GM21367 (cell line): Measurements from ENCODE around the gene KYNU.
"Not testable (repeated sequence)": the region's sequence is repeated elsewhere in the genome, so short reads cannot be mapped to it uniquely, and the experiment has no call there.

Experiments
- ATAC-seq: cut with Tn5 transposase; IDR thresholded peaks from one replicate; pipeline ENCODE4 v1.9.1; 2021; ENCODE audit not compliant: unreplicated experiment

KYNU gene

DNA sequence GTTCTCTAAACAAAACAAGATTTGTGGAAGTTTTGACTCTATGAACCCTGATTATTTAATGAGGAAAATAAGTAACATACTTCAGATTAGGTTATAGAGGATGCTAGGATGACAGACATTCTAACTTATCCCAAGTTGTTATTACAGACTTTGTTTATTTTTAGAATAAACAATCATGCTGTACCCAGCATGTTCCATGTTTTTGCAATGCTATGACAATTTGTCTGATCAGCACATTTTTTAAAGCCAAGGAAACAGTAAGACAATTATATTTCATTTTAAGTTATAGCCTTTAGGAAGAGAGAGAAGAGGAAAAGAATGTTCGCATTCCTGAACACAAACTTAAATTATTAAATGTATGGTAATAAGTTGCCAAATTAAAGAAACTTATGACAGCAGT is 119.8 kb downstream of the KYNU start:
- no peak for ATAC-seq

DNA sequence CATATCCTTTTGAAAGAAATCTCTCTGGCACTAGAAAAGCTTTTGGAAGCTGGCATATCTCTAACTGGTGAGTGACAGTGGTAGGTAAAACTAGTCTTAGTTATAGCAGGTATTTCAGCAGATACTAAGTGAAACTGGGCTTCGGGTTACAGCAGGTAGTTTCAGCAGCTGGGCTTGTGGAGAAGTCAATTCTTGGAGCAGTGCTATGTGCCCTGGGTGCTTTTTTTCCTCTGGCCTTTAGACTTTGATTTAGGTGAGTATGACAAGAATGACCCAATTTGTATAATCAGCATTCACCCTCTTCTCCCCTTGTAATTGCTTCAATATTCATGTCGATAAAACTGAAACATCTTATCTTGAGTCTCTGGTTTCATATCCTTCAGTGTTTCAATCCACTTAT is 123.1 kb downstream of the KYNU start:
- ATAC-seq = no peak

DNA sequence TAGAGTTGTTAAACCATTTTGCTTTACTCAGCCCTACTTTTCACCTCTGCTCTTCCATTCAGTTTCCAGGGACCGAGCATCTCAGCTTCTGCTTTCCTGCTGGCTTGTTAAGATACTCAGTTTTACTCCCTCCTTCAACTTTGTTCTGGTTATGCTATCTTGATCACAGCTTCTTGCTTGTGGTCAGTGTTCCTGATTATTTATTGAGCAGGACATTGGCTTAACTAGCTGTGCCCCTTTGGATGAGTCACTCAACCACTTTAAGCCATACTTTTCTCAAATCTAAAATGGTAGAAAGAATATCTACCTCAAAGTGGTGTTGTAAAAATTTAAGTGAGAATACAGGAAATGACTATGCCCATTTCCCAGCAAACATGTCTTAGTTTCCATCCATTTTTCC is 124.0 kb downstream of the KYNU start:
- ATAC-seq = no peak

DNA sequence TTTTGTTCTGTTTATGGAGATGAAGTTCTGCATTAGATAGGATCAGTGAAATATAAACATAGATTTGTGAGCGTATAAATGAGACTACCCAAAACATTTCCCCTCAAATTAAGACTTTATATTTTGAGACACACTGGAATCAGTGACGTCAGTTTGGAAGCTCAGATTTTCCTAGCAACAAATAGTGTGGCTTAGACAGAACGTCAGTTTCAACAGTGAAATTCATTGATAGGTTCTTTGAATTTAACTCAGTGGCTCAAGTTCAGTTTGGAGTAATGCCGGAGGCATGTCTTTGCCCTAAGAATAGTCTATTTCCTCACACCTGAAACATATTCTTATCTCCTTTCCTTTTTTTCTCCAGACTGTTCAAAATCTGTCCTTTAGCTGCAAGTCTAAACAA is 138.2 kb downstream of the KYNU start:
- ATAC-seq = no peak

DNA sequence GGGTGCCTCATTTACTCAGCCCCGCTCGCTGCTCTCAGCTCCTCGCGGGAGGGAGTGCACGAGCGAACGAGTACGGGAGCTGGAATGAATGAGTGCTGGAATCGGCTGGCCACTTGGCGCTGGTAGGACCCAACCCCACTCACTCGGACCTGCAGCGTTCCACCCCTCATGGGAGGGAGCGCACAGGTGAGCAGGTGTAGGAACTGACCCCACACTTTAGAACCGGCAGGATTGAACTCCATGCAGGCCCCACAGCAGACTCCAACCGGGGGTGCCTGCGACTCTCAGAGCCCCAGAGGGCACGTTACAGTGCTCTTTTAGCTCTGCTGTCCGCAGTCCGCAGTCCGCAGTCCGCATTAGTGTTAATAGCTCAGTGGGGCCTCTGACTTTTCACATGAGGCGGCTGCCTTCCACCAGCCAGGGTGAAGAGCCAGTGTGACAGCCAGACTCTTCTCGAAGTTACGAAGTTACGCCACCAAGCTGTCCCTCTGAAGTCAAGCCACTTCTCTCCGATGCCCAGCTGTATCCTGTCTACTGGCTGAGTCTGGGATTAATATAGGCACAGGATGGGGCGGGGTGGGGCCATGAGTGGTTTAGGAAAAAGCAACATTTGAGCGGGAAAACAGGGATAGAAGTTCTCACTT is 149.1 kb downstream of the KYNU start:
- ATAC-seq = no peak

DNA sequence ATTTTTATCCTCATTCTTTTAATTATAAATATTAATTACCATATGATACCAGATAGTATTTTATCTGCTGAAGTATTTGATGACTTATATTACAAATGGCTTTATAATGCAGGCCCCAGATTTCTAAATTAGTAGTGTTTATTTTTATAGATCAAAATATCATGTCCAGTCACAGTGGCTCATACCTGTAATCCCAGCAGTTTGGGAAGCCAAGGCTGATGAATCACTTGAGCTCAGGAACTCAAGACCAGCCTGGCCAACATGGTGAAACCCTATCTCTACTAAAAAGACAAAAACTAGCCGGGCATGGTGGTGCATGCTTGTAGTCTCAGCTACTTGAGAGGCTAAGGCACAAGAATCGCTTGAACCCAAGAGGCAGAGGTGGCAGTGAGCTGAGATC is 151.7 kb downstream of the KYNU start:
- no peak for ATAC-seq

DNA sequence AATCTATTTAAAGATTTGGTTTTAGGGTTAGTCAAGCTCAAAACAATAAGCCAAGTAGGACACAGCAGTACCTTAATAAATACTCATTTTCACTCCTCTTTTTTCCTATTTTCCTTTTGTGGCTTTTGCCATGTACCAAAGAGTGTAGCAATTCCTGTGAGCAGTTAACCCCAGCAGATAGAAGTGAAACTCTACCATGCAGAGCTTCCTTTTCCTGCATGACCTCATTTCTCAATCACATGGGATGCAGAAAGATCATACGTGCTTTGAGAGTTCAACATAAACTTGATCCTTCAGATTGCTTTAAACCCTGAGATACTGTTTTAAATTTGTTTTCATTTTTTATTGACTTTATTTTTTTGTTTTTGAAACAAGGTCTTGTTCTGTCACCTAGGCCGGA is 152.7 kb downstream of the KYNU start:
- ATAC-seq = no peak

DNA sequence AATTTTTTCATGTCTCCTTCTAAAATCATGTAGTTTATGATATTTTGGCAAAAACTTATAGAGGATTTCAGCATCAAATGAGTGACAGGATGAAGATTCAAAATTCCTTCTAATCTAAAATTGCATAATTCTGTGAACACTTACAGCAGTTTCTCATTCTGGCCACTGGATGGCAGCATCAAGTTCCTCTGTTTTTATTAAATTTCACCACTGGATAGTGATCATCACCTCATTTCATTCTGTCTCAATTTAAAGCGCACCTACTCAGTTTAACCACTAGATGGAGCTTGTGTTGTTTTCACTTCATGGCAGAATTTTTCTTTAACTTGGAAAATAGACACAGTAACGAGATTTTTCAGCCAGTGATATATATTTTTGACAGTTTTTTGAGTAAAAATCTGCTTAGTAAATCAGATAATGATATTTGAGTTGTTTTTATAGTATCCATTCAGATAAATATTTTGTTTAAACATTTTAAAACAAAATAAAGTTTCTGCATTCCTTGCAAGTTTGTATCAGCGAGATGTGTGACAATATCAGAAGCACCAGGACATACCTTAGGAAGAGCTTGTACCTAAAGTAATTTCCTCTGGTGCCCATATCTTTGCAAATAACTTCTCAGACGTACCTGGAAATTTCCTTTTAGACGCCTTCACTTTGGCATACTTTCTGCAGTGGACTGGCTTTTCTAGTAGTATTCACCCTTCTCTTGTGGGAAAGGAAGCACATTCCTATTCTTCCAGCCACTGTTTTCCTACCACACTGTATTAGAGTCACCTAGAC is 157.0 kb downstream of the KYNU start:
- peak; percentile 91 for ATAC-seq

DNA sequence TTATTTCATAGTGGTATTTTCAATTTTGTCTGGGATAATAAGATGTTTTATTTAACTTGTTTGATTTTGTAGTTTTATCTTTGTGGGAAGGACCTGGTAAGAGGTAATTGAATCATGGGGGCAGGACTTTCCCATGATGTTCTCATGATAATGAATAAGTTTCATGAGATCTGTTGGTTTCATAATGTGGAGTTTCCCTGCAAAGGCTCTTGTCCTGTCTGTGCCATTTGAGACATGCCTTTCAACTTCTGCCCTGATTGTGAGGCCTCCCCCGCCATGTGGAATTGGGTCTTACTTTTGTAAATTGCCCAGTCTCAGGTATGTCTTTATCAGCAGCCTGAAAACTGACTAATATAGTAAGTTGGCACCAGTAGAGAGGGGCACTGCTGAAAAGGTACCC is 174.0 kb downstream of the KYNU start:
- ATAC-seq = no peak

DNA sequence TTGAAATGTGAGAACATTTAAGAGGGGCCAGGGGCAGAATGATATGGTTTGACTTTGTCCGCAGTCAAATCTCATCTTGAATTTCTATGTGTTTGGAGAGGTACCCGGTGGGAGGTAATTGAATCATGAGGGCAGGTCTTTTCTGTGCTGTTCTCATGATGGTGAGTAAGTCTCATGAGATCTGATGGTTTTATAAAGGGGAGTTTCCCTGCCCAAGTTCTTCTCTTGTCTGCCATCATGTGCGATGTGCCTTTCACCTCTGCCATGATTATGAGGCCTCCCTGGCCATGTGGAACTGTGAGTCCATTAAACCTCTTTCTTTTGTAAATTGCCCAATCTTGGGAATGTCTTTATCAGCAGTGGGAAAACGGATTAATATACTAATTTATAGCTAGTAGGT is 176.0 kb downstream of the KYNU start:
- ATAC-seq = not testable (repeated sequence)

DNA sequence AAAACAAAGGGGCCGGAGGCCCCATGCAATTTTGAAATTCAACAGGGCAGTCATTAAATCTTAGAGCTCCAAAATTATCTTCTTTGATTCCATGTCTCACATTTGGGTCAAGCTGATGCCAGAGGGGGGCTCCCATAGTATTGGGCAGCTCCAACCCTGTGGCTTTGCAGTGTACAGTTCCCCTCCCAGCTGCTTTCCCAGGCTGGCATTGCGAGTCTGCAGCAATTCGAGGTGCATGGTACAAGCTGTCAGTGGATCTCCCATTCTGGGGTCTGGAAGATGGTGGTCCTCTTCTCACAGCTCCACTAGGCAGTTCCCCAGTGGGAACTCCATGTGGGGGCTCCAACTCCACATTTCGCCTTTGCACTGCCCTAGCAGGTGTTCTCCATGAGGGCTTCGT is 179.1 kb downstream of the KYNU start:
- no peak for ATAC-seq

DNA sequence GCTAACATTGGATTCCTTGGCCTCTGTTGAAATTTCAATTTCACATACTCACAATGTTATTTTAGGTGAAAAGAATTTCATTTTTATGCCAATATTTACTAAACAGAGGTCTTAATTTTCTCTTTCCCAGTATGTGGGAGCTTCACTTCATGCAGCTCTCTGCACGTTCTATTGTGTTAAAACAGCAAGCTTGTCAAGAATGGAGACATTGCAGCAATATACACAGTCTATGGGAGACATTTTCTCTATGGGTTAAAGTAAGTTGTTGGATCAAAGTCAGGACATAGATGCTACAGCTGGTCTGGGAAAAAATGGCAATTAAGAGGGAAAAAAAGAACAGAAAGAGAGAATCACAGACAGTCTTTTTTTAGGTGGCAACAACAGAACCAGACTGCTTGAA is 181.4 kb downstream of the KYNU start:
- no peak for ATAC-seq

DNA sequence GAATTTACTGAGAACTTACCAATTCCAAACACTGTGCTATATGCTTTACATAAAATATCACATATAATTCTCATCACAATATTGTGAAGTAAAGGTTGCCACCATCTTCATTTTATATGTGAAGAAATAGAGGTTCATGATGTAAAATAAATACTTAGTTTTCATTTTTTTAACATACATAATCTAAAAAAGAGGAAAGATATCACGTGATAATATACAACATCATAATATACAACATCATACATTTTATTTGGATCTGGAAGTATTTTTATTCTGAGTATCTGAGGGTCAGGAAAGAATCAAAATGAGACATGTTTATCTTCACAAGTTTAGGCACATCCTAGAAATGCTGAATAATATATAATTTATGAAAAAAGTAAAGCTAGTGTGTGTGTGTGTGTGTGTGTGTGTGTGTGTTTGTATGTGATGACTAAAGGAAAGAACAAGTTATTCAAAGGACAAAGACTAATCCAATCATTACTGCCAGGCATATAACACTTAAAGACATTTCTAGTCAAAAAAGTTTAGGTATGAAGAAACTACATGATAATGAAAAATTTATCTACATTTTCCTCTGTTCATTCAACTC is 186.2 kb downstream of the KYNU start:
- ATAC-seq = no peak

DNA sequence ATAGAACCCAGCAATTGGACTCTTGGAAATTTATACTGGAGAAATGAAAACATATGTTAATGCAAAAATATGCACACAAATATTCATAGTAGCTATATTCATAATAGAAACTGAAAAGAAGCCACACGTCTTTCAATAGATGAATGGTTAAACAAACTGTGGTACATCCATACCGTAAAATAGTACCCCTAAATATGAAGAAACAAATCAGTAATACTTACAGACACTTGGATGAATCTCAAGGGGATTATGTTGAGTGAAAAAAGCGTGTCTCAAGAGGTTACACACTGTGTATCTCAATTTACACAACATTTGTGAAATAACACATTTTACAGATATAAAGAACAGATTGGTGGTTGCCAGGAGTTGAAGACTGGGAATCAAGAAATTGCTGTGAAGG is 190.6 kb downstream of the KYNU start:
- no peak for ATAC-seq

DNA sequence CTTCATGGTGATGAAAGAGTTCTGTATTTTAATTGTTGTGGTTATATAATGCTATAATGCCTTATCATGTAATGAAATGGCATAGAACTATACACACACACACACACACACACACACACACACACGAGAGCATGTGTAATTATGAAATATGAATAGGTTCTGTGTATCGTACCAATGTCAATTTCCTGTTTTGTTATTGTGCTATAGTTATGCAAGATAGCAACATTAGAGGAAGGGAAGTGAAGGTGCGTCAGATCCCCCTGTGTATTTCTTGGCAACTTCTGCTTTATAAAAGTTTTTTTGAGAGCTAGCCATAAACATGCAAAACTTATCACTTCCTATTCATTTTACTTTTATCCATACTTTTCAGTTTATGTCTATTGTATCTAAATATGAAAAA is 191.0 kb downstream of the KYNU start:
- ATAC-seq = no peak

DNA sequence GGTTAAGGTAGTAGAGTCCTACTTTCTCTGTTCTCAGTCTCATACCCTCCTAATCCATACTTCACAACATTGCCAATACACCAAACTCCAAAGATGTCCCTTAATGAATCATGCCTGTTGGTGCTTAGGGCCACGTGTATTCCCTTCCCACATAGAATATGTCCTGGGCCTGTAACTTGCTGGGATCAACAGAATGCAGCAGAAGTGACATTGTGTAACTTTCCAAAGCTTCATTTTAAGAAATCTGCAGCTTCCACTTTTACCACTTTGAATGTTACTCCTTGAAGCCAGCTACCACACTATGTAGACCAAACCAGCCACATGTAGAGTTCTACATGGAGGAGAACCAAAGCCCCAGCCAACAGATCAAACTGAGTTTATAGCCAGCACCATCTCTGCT is 193.2 kb downstream of the KYNU start:
- no peak for ATAC-seq

DNA sequence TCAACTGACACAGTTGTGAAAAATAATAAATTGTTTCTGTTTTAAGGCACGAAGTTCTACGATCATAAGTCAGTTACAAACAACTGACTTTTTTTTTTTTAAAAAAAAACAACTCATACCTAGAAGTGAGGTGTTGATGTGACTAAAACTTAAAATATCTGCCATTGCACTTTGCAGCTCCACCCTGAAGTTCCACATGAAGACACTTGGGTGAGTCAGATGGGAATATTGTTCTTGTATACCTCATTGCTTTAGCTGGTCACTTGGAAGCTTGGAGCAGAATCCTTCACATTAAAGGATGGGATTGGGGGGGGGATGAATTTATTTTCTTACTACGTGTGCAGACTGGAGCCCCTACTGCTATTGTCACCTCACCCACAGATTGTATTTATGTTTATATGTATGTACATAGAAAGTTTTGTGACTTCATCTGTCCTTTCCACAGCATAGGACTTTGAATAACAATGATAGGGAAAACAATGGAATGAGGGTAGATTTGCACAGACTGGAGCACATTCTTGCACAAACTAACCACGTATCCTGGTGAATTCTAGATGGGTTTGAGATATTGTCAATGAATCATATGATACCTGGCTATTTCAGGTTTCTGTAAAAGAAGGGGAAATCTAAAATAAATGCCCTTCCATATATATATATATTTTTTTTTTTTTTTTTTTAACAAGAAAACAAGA is 193.9 kb downstream of the KYNU start:
- no peak for ATAC-seq

DNA sequence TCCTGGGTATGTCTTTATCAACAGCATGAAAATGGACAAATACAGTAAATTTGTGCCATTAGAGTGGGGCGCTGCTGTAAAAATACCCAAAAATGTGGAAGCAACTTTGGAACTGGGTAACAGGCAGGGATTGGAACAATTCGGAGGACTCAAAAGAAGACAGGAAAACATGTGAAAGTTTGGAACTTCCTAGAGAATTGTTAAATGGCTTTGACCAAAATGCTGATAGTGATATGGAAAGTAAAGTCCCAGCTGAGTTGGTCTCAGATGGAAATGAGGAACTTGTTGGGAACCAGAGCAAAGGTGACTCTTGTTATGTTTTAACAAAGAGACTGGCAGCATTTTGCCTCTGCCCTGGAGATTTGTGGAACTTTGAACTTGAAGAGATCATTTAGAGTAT is 197.4 kb downstream of the KYNU start:
- ATAC-seq = not testable (repeated sequence)

DNA sequence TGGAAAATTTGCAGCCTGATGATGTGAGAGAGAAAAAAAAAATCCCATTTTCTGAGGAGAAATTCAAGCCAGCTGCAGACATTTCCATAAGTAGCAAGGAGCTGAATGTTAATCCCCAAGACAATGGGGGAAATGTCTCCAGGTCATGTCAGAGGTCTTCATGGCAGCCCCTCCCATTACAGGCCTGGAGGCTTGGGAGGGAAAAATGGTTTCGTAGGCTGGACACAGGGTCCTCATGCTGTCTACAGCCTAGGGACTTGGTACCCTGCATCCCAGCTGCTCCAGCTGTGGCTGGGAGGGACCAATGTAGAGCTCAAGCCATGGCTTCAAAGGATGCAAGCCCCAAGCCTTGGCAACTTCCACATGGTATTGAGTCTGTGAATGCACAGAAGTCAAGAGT is 198.2 kb downstream of the KYNU start:
- no peak for ATAC-seq

DNA sequence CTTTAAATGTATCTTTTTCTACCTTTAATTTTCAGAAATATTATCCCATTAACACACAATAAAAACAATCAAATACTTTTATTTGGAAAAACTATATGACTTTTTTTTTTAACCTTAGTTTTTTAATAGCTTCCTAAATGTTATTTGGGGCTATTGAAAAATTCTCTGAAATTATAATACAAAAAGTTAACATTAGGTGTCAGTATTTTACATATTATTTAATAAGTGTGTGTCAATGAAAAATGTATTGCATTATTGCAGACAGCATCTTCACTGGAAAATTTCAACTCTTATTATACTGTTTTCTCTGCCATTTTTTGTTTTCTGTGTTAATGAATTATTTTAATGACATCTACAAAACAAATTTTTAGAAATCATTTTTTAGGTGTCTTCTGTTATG is 200.6 kb downstream of the KYNU start:
- no peak for ATAC-seq

DNA sequence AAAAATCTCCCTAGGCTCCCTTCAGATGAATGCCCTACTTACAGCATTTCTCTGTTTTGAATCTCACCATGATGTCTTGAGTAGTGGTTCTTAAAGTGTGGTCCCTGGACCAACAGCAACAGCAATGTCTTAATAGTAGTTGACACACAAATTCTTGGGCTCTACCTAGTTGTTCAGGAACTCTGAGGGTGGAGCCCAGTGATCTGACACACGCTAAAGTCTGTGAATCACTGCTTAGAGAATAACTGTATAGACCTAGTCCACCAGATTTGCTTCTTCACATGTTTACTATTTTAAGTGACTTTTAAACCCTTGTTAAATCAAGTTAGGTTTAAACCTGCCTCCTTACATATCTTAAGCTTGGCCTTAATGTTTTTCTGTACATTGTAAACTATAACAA is 204.2 kb downstream of the KYNU start:
- ATAC-seq = no peak

DNA sequence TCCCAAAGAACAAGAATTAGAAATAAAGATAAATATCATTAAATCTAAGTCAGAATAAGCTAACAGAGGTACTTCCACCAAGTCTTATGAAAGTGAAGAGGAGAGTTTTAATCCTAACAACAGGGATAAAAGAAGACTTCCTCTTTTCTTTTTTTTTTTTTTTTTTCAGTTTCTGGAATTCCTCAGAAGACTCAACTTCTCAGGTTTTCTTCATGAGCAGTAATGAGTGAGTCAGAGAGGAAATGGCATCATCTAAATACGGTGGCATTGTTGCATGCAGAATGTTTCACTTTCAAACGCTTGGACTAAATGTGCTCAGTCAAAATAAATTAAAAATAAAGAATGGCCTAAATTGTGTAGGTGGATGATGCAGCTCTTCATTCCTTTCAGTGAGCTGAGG is 206.2 kb downstream of the KYNU start:
- ATAC-seq = peak; percentile 38
